Retinal pigment epithelial cell (primary cell): Measurements from ENCODE around the gene CDHR1.

ENCODE experiments used
- DNase-seq: peaks from one replicate; pipeline ENCODE4 v3.0.0-alpha.2; 2010; ENCODE audit warnings: low read depth
- H3K4me3 ChIP-seq: 2 replicates; pipeline ENCODE4 v1.5.1; 2011; ENCODE audit warnings: mild to moderate bottlenecking, low read length, control low read depth, moderate library complexity
- CTCF ChIP-seq: conservative IDR thresholded peaks from 2 replicates; pipeline ENCODE4 v1.5.1; 2011; ENCODE audit warnings: low read depth, low read length, control low read depth, inconsistent platforms

CDHR1 gene

GRCh38 chr10:84256510-84257342 lies 62.4 kb downstream of the CDHR1 start:
- peak; percentile 90 for TF ChIP-seq CTCF
- no peak overlapping the region for H3K4me3 ChIP-seq
- peak; percentile 20 for DNase-seq

- no peak overlapping the region for H3K4me3 ChIP-seq
- no peak for DNase-seq
- TF ChIP-seq CTCF = no peak
Measured at GRCh38 chr10:84257343-84258020, 63.1 kb downstream of the CDHR1 start.

- no peak overlapping the region for H3K4me3 ChIP-seq
- no peak for DNase-seq
- TF ChIP-seq CTCF = no peak
Measured at GRCh38 chr10:84258034-84258695, 63.8 kb downstream of the CDHR1 start.

- no peak for TF ChIP-seq CTCF
- DNase-seq = no peak
- H3K4me3 ChIP-seq = no peak overlapping the region
Measured at GRCh38 chr10:84261236-84261915, 67.0 kb downstream of the CDHR1 start.

GRCh38 chr10:84262190-84262956 lies 68.0 kb downstream of the CDHR1 start:
- TF ChIP-seq CTCF = no peak
- no peak for DNase-seq
- no peak overlapping the region for H3K4me3 ChIP-seq

- no peak for TF ChIP-seq CTCF
- no peak for DNase-seq
Measured at GRCh38 chr10:84263716-84264115, 69.4 kb downstream of the CDHR1 start.

More at GRCh38 chr10:84263716-84264115, 69.4 kb downstream of the CDHR1 start:
- H3K4me3 ChIP-seq = no peak overlapping the region
